RWPE2 (cell line): ENCODE results near the gene SCARF1.

ENCODE experiments used
- ATAC-seq: fragments of 200-7000 bp; cut with Tn5 transposase; 3 replicates; pipeline ENCODE4 v1.9.1; 2021; ENCODE audit warnings: low read depth
- DNase-seq: peaks from one replicate; pipeline ENCODE4 v3.0.0-alpha.2; 2020; ENCODE audit warnings: low spot score
- H3K27ac ChIP-seq: fragments of 450-650 bp; 2 replicates; pipeline ENCODE4 v1.5.1; 2017; ENCODE audit warnings: mild to moderate bottlenecking; ENCODE audit not compliant: poor library complexity, severe bottlenecking
- H3K27me3 ChIP-seq: fragments of 250-450 bp; sonication (Bioruptor Pico); 2 replicates; pipeline ENCODE4 v1.5.1; 2021; ENCODE audit warnings: mild to moderate bottlenecking, moderate library complexity; ENCODE audit not compliant: insufficient read depth, poor library complexity, severe bottlenecking
- H3K36me3 ChIP-seq: fragments of 250-450 bp; sonication (Bioruptor Pico); 2 replicates; pipeline ENCODE4 v1.5.1; 2020; ENCODE audit warnings: low read depth, mild to moderate bottlenecking, moderate library complexity
- H3K4me1 ChIP-seq: fragments of 250-450 bp; sonication (Bioruptor Pico); 2 replicates; pipeline ENCODE4 v1.5.1; 2021; ENCODE audit warnings: mild to moderate bottlenecking, moderate library complexity; ENCODE audit not compliant: insufficient read depth, poor library complexity, severe bottlenecking
- H3K4me3 ChIP-seq: fragments of 250-450 bp; sonication (Bioruptor Pico); 2 replicates; pipeline ENCODE4 v1.5.1; 2021; ENCODE audit warnings: mild to moderate bottlenecking, moderate library complexity; ENCODE audit not compliant: severe bottlenecking
- H3K9me3 ChIP-seq: fragments of 250-450 bp; sonication (Bioruptor Pico); 2 replicates; pipeline ENCODE4 v1.5.1; 2021; ENCODE audit warnings: mild to moderate bottlenecking, moderate library complexity; ENCODE audit not compliant: severe bottlenecking
- TF ChIP-seq, protein P1 (sequence below): fragments of 450-650 bp; IDR thresholded peaks from one replicate; pipeline ENCODE4 v1.5.1; 2017; ENCODE audit warnings: mild to moderate bottlenecking, moderate library complexity; ENCODE audit not compliant: poor library complexity, severe bottlenecking

The SCARF1 gene

DNA sequence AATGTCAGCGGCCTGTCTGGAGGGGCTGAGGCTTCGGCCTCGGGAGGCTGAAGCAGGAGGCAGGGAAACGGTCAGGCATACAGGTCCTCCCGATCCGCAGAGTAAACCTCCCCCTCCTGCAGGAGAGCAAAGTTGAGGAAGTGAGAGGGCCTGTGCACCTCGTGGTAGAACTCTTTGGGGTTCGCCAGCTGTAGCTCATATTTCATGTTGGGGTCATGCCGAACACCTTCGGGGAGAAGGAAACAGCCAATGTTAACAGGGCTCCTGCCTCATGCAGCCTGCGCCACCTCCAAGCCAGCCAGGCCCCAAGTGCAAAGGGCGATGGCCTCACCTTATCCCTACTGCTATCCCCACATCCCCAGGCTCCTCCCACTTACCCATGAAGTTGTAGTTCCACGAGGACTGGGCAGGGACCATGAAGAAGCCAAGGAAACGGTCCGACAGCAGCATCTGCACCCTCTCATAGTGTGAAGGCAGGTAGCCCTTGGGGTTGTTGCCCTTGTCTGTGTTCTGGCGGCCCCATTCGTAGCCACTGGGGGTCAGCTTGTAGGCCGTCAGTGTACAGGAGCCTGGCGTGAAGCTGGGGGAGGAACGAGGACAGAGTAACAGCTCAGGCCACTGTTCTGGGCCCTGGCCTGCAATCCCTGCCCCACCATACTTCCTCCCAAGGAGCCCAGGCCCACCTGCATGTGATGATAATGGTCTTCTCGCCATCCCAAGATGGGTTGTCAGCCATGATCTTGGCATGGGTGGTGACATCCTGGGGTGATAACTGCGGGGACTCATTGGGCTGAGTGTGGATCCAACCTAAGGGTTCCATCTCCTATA lies 5.4 kb upstream of the SCARF1 start:
- Histone ChIP-seq H3K4me3 (no peak overlapping the region), H3K9me3 (no peaks in the 10 kb centered on the region), H3K36me3 (peaks cover 54% of the 10 kb centered on the region), H3K27me3 (no peaks in the 10 kb centered on the region), H3K27ac (peak overlapping the region; percentile 82), H3K4me1 (no peaks in the 10 kb centered on the region)
- DNase-seq: no peak
- TF ChIP-seq, protein P1, sequence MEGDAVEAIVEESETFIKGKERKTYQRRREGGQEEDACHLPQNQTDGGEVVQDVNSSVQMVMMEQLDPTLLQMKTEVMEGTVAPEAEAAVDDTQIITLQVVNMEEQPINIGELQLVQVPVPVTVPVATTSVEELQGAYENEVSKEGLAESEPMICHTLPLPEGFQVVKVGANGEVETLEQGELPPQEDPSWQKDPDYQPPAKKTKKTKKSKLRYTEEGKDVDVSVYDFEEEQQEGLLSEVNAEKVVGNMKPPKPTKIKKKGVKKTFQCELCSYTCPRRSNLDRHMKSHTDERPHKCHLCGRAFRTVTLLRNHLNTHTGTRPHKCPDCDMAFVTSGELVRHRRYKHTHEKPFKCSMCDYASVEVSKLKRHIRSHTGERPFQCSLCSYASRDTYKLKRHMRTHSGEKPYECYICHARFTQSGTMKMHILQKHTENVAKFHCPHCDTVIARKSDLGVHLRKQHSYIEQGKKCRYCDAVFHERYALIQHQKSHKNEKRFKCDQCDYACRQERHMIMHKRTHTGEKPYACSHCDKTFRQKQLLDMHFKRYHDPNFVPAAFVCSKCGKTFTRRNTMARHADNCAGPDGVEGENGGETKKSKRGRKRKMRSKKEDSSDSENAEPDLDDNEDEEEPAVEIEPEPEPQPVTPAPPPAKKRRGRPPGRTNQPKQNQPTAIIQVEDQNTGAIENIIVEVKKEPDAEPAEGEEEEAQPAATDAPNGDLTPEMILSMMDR: no peak
- ATAC-seq: no peak

DNA sequence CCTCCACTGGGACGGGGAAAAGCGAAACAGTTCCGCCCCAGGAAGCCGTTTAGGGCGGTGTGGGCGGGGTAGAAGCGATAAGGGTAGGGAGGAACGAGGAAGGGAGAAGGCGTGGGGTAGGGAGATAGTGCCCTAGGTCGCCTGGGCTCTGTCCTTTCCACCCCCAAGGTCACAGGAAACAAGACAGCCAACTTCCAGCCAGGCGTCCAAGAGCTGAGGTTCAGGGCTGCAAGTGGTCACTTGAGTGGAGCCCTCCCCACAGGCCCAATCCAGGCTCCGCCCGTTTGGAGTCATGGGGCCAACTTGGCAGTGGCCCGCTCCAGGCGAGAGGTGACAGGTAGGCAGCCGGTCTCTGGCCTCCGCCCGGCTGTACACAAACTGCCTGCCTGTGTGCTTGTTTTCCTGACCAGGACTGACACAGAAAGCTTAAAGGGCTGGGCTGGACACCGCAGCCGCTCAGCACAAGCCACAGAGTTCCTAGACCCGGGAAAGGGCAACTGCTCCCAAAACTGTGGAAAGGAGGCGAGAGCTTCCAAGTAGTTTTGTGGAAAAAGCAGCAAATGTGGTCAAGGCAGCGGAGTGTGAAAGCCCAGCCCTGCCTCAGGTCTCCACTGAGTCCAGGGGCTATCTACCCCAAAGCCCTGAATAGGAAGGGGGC lies 4.4 kb upstream of the SCARF1 start, which contains the start of gene RILP:
TSS of gene RILP (minus strand) at position 23 of the 658 bp plus-strand sequence. CDS start 62 bp downstream, outside the sequence.
- Histone ChIP-seq H3K4me1 (peaks cover 1% of the 10 kb centered on the region), H3K27me3 (no peaks in the 10 kb centered on the region), H3K36me3 (peaks cover 44% of the 10 kb centered on the region), H3K4me3 (peak within 1 kb of the TSS; percentile 44), H3K9me3 (no peaks in the 10 kb centered on the region), H3K27ac (peak within 1 kb of the TSS; percentile 82)
- TF ChIP-seq, protein P1: no peak
- peak; percentile 53 for ATAC-seq
- no peak for DNase-seq

DNA sequence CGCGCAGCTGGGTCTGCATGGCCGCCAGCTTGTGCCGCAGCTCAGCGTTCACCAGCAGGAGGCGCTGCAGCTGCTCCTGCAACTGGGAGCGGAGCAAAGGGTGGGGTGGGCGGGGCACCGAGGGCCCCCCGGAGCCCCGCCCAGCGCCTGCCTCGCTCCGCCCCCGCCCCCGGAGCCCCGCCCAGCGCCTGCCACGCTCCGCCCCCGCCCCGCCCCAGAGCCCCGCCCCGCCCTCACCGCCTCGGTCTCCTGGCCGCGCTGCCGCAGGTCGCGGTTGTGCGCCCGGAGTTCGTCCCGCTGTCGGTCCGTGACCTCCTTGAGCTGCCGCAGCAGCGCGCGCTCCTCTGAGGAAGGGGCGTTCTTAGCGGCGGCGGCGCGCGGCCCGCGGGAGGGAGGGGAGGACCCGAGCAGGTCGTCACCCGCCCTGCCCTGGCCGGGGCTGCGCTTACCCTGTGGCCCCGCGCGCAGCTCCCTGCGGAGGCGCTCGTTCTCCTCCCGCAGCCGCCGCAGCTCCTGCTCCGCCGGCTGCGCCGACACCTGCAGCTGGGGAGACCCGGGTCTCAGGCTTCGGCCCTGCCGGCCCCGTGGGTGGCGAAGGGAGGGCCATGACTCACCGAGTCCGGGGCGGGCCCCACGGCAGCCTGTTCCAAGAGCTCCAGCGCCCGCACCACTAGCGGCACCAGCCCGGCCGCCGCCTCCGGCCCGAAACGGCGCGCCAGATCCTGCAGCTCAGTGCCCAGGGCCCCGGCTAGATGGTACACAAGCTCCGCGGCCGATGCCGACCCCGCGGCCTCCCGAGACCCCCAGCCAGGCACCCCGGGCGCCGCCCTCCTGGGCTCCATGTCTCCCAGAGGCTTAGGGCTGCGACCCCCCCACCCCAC lies 3.7 kb upstream of the SCARF1 start:
- DNase-seq (peak; percentile 89), ATAC-seq (peak; percentile 75)
- Histone ChIP-seq H3K27ac (peak overlapping the region; percentile 82), H3K4me3 (peak overlapping the region; percentile 44), H3K27me3 (no peaks in the 10 kb centered on the region), H3K9me3 (no peaks in the 10 kb centered on the region), H3K4me1 (peaks cover 9% of the 10 kb centered on the region), H3K36me3 (peaks cover 36% of the 10 kb centered on the region)
- TF ChIP-seq, protein P1: peak; percentile 95

DNA sequence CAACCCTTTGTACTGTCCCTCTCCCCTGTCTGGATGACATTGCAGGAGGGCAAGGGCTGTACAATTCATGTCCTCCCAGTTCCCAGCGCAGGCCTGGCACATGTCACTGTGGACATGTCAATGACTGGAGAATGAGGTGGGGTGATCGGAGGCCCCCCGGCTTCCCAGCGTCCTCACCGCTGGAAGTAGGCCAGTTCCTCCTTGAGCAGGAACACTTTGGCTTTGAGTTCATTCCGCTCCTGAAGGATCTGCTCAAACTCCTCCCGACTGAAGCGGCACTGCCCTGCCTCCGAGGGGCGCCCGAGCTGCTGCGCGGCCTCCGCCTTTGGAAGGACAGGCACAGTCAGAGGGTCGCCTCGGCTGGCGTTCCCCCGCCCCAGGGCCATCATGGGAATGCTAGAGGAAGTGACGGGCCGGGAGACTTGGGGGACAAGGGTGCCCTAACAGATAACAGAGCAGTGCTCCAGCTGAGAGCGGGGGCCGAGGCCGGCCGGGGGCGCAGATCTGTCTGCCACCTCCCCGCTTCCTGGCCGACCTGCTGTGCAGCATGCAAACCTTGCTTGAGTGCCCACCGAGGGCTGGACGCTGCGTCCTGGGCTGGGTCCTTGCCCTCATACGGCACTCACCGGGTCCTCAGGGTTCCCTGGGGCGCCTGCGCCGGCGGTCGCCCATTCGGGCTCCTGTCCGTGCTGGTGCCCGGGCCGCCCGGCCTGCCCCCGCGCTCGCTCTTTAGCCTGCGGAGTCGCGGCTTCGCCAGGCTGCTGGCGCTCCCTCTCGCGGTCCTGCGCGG lies 2.8 kb upstream of the SCARF1 start:
- H3K9me3 ChIP-seq: no peaks in the 10 kb centered on the region
- H3K36me3 ChIP-seq: peaks cover 28% of the 10 kb centered on the region
- peak; percentile 54 for ATAC-seq
- H3K4me1 ChIP-seq: peaks cover 13% of the 10 kb centered on the region
- H3K27me3 ChIP-seq: no peaks in the 10 kb centered on the region
- TF ChIP-seq, protein P1: no peak
- H3K4me3 ChIP-seq: peak overlapping the region; percentile 32
- DNase-seq: no peak
- H3K27ac ChIP-seq: peak overlapping the region; percentile 82
